ENCODE data around the gene DHX35. TPM values are rescaled to one million over a fixed set of nuclear protein-coding genes. Genes with fewer than 3 reads are reported as not detected.

The DHX35 gene
- total RNA-seq, 1 experiment from 2014 or later: 15.9 TPM

GRCh38 chr20:39025883-39026282 is 63.7 kb downstream of the DHX35 start:
- no peak for DNase-seq (ENCODE audit: low spot score)
- Histone ChIP-seq H3K27me3 (replicated peaks; ENCODE audit: insufficient read depth, low read depth, low read length, poor library complexity) (no peaks in the 10 kb centered on the region), H3K9me3 (ENCODE audit: low read depth, low read length, poor library complexity, severe bottlenecking) (no peaks in the 10 kb centered on the region), H3K36me3 (ENCODE audit: insufficient read depth, low read length, poor library complexity, severe bottlenecking) (peaks cover 58% of the 10 kb centered on the region), H3K4me1 (ENCODE audit: insufficient read depth, low read length, poor library complexity, severe bottlenecking) (no peaks in the 10 kb centered on the region), H3K27ac (ENCODE audit: low read depth, low read length, poor library complexity, severe bottlenecking) (no peak overlapping the region), H3K4me3 (ENCODE audit: low read depth, low read length, poor library complexity, severe bottlenecking) (no peak overlapping the region)
- TF ChIP-seq EZH2 (IDR thresholded peaks at IDR 0.05; ENCODE audit: borderline replicate concordance, low read depth, low read length, poor library complexity, severe bottlenecking) (no peak), CTCF (conservative IDR thresholded peaks at IDR 0.05; ENCODE audit: low read depth, low read length) (no peak)
- ChIA-PET POLR2A (ENCODE audit: low non-redundant PET) (no interaction called here), CTCF (no interaction called here)
- BruUV-seq (replicated peaks): no TSS peak
- intact Hi-C loops (cut with micrococcal nuclease; ENCODE audit: unreplicated experiment): no loop called here

GRCh38 chr20:39029364-39029763 is 67.2 kb downstream of the DHX35 start:
- H3K4me1 ChIP-seq (ENCODE audit: insufficient read depth, low read length, poor library complexity, severe bottlenecking): no peaks in the 10 kb centered on the region
- DNase-seq (ENCODE audit: low spot score): no peak
- intact Hi-C loops (cut with micrococcal nuclease; ENCODE audit: unreplicated experiment): no loop called here
- no peak overlapping the region for H3K4me3 ChIP-seq (ENCODE audit: low read depth, low read length, poor library complexity, severe bottlenecking)
- H3K9me3 ChIP-seq (ENCODE audit: low read depth, low read length, poor library complexity, severe bottlenecking): no peaks in the 10 kb centered on the region
- ChIA-PET CTCF (interaction anchor here (0.6 kb wide), 1 partner anchor 14 kb away, joined by 3 read pairs; no protein-coding TSS in a partner anchor), POLR2A (ENCODE audit: low non-redundant PET) (no interaction called here)
- no peak overlapping the region for H3K27ac ChIP-seq (ENCODE audit: low read depth, low read length, poor library complexity, severe bottlenecking)
- TF ChIP-seq CTCF (conservative IDR thresholded peaks at IDR 0.05; ENCODE audit: low read depth, low read length) (no peak), EZH2 (IDR thresholded peaks at IDR 0.05; ENCODE audit: borderline replicate concordance, low read depth, low read length, poor library complexity, severe bottlenecking) (no peak)
- H3K36me3 ChIP-seq (ENCODE audit: insufficient read depth, low read length, poor library complexity, severe bottlenecking): peaks cover 41% of the 10 kb centered on the region
- BruUV-seq (replicated peaks): no TSS peak
- H3K27me3 ChIP-seq (replicated peaks; ENCODE audit: insufficient read depth, low read depth, low read length, poor library complexity): no peaks in the 10 kb centered on the region

GRCh38 chr20:39032997-39033396 is 70.9 kb downstream of the DHX35 start:
- BruUV-seq (replicated peaks): no TSS peak
- intact Hi-C loops (cut with micrococcal nuclease; ENCODE audit: unreplicated experiment): no loop called here
- CTCF ChIA-PET: no interaction called here

More at GRCh38 chr20:39032997-39033396, 70.9 kb downstream of the DHX35 start:
- peaks cover 52% of the 10 kb centered on the region for H3K36me3 ChIP-seq (ENCODE audit: insufficient read depth, low read length, poor library complexity, severe bottlenecking)
- H3K9me3 ChIP-seq (ENCODE audit: low read depth, low read length, poor library complexity, severe bottlenecking): no peaks in the 10 kb centered on the region
- TF ChIP-seq EZH2 (IDR thresholded peaks at IDR 0.05; ENCODE audit: borderline replicate concordance, low read depth, low read length, poor library complexity, severe bottlenecking) (no peak), CTCF (conservative IDR thresholded peaks at IDR 0.05; ENCODE audit: low read depth, low read length) (no peak)
- no peak overlapping the region for H3K4me3 ChIP-seq (ENCODE audit: low read depth, low read length, poor library complexity, severe bottlenecking)
- POLR2A ChIA-PET (ENCODE audit: low non-redundant PET): no interaction called here
- DNase-seq (ENCODE audit: low spot score): no peak
- no peak overlapping the region for H3K27ac ChIP-seq (ENCODE audit: low read depth, low read length, poor library complexity, severe bottlenecking)
- H3K4me1 ChIP-seq (ENCODE audit: insufficient read depth, low read length, poor library complexity, severe bottlenecking): no peaks in the 10 kb centered on the region
- H3K27me3 ChIP-seq (replicated peaks; ENCODE audit: insufficient read depth, low read depth, low read length, poor library complexity): no peaks in the 10 kb centered on the region

Measured in A673 (cell line).